Esophagus squamous epithelium (tissue), 4 donors: ENCODE results near the gene MRPS33.

Source experiments
- POLR2A ChIP-seq, 4 donors: fragments of 450-650 bp; IDR thresholded peaks; one replicate each; pipeline ENCODE4 v1.6.1; 2017; ENCODE audit warnings: antibody characterized with exemption in 4 of 4, mild to moderate bottlenecking in 4 of 4, moderate library complexity in 3 of 4
- TF ChIP-seq, protein P1 (sequence below), 6 experiments: fragments of 450-650 bp in 4 of 6; fragments of 200-600 bp in 2 of 6; sonication (generic) in 2 of 6; IDR thresholded peaks; one replicate each; pipeline ENCODE4 v1.5.1; 2016 to 2019; ENCODE audit warnings: antibody characterized with exemption in 6 of 6, mild to moderate bottlenecking in 4 of 6, moderate library complexity in 4 of 6

DNA sequence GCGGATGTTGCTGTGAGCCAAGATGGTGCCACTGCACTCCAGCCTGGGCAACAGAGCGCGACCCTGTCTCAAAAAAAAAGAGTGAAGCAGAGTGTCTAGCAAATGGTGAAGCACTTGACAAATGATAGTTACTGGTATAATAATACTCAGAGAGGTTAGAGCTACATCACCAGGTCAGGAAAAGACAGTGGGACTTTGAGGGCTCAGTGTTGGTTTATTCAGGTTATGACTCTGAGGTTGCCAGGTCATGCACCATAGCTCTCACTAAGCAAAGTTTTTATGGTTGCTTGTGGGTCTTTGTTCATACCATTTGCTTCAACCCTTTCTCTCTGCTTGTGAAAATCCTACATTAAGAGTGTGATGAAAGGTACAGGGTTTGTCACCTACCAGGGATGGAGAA is 13.6 kb downstream of the MRPS33 start:
- TF ChIP-seq, protein P1, sequence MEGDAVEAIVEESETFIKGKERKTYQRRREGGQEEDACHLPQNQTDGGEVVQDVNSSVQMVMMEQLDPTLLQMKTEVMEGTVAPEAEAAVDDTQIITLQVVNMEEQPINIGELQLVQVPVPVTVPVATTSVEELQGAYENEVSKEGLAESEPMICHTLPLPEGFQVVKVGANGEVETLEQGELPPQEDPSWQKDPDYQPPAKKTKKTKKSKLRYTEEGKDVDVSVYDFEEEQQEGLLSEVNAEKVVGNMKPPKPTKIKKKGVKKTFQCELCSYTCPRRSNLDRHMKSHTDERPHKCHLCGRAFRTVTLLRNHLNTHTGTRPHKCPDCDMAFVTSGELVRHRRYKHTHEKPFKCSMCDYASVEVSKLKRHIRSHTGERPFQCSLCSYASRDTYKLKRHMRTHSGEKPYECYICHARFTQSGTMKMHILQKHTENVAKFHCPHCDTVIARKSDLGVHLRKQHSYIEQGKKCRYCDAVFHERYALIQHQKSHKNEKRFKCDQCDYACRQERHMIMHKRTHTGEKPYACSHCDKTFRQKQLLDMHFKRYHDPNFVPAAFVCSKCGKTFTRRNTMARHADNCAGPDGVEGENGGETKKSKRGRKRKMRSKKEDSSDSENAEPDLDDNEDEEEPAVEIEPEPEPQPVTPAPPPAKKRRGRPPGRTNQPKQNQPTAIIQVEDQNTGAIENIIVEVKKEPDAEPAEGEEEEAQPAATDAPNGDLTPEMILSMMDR (IDR thresholded peaks at IDR 0.05) = no peak
- TF ChIP-seq POLR2A (IDR thresholded peaks at IDR 0.05) = no peak
